Mesenteric fat pad (tissue), 1 donor: ENCODE data around the gene TCHH. TPM values are rescaled to one million over a fixed set of nuclear protein-coding genes. Genes with fewer than 3 reads are reported as not detected.

Source experiments
- DNase-seq: peaks from one replicate; pipeline ENCODE4 v3.0.0-alpha.2; 2020; ENCODE audit warnings: low spot score
- total RNA-seq: library from RNA; stranded (reverse); fragmentation: NEBNext Ultra II Directional; extraction: Animal tissue kit (Norgen Biotek cat#: 25700); gene quantifications from one replicate; pipeline ENCODE4 v1.2.1, GENCODE V29; 2021
- donor health status: DM: yes; HTN: yes; CAD: no.

TCHH gene
- total RNA-seq, 1 donor from 2014 or later: 1.1 TPM

GRCh38 chr1:152061952-152062351 lies 53.3 kb downstream of the TCHH start:
- no peak for DNase-seq

Other genes with a start within 250 kb of the TCHH start
- 14.8 TPM for gene THEM4, start 205.9 kb downstream of the TCHH start, total RNA-seq
- gene S100A10, start 121.6 kb downstream of the TCHH start, total RNA-seq: 650 TPM
- 750 TPM for gene S100A11, start 78.4 kb downstream of the TCHH start, total RNA-seq
- 0.42 TPM for gene TCHHL1, start 26.4 kb downstream of the TCHH start, total RNA-seq
- gene RPTN, start 43.8 kb upstream of the TCHH start, total RNA-seq: not detected
- gene HRNR, start 108.7 kb upstream of the TCHH start, total RNA-seq: not detected
- gene FLG, start 209.8 kb upstream of the TCHH start, total RNA-seq: not detected
- not detected for gene FLG2, start 244.6 kb upstream of the TCHH start, total RNA-seq